GM13976 (cell line): ENCODE measurements around the gene PSAPL1.

ENCODE experiments used
- DNase-seq: peaks from one replicate; pipeline ENCODE4 v3.0.0; 2012; ENCODE audit warnings: low spot score
- in situ Hi-C: fragments of 300-500 bp; cut with MboI; formaldehyde crosslinking; loops from one replicate; pipeline ENCODE4 v1.12.0; 2022; ENCODE audit warnings: low sequenced_read_pairs, mixed read lengths, inconsistent platforms; ENCODE audit not compliant: unreplicated experiment
- TF ChIP-seq, protein P1 (sequence below): IDR thresholded peaks from 2 replicates; pipeline ENCODE4 v1.5.1; 2012; ENCODE audit warnings: borderline replicate concordance, mild to moderate bottlenecking; ENCODE audit not compliant: insufficient read depth; ENCODE audit errors: extremely low read depth, missing control alignments, control extremely low read depth

Gene PSAPL1

DNA sequence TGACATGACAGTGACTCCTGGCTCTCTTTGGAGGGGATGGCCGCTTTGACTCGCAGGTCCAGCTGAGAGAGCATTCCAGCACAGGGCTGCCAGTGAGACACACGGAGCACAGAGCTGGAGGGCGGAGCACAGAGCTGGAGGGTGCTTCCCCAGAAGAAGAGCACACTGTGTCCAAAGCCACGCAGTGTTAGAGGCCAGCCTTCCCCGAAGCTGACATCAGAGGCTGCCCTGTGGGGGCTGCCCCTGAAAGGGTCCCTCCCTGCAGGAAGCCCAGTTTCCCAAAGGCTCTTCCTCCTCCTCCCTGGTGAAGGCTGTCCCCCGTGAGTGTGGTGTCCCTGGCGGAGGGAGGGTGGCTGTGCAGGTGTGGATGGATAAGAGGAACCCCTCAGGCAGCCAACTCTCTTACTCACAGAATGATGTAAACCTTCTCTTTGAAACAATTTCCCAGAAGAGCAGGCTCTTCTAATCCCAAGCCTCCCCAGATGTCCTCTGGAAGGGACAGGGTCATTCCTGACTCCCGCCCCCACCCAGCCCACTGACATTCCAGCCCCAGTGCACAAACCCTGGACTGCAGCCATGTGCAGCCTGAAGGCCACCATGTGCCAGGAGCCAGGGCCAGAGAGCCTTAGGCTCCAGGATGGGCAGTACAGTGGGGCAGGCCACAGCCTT, 53.4 kb downstream of the PSAPL1 start:
- TF ChIP-seq, protein P1, sequence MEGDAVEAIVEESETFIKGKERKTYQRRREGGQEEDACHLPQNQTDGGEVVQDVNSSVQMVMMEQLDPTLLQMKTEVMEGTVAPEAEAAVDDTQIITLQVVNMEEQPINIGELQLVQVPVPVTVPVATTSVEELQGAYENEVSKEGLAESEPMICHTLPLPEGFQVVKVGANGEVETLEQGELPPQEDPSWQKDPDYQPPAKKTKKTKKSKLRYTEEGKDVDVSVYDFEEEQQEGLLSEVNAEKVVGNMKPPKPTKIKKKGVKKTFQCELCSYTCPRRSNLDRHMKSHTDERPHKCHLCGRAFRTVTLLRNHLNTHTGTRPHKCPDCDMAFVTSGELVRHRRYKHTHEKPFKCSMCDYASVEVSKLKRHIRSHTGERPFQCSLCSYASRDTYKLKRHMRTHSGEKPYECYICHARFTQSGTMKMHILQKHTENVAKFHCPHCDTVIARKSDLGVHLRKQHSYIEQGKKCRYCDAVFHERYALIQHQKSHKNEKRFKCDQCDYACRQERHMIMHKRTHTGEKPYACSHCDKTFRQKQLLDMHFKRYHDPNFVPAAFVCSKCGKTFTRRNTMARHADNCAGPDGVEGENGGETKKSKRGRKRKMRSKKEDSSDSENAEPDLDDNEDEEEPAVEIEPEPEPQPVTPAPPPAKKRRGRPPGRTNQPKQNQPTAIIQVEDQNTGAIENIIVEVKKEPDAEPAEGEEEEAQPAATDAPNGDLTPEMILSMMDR: no peak
- in situ Hi-C loops: no loop called here
- no peak for DNase-seq
